HG02642 (cell line): ENCODE results near the gene UXS1.
"Not testable (repeated sequence)": the region's sequence is repeated elsewhere in the genome, so short reads cannot be mapped to it uniquely, and the experiment has no call there.

Source experiments
- ATAC-seq: cut with Tn5 transposase; IDR thresholded peaks from one replicate; pipeline ENCODE4 v1.9.1; 2021; ENCODE audit warnings: mild to moderate bottlenecking; ENCODE audit not compliant: unreplicated experiment, poor library complexity

The UXS1 gene

DNA sequence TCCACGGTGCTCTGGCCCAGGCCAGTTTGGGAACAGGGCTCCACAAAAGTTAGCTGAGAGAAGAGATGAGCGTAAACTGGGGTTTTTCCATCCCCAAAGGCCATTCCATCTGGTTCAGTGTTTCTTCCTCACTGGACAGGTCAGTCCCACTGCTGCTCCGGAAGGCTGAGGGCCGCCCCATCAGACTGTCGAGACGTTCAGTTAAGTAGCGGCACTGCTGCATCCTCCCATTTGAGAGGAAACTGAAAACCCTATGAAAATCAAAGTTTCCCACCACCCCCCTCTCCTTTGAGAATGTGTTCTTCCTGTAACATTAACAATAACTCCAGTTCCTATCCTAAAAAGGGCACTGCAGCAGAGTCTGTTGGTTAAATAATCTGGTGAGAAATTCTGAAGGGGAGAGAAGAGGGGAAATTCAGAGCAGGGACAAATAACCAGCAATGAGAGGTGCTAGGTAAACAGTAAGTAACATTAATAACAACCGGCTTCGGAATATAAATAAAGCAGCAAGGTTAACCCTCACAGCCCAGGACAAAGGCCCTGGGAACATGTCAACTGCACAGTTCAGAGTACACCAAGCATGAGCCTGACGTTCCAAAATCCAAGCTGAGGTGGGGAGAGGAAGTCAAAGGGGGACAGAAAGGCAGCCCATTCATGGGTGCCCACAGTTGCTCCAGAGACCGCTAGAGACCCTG, 55.4 kb downstream of the UXS1 start:
- no peak for ATAC-seq

- ATAC-seq: no peak
These were observed 56.2 kb downstream of the UXS1 start for GRCh38 chr2:106137731-106138521.

DNA sequence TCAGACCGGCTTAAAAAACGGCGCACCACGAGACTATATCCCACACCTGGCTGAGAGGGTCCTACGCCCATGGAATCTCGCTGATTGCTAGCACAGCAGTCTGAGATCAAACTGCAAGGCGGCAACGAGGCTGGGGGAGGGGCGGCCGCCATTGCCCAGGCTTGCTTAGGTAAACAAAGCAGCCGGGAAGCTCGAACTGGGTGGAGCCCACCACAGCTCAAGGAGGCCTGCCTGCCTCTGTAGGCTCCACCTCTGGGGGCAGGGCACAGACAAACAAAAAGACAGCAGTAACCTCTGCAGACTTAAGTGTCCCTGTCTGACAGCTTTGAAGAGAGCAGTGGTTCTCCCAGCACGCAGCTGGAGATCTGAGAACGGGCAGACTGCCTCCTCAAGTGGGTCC, 62.9 kb downstream of the UXS1 start:
- not testable (repeated sequence) for ATAC-seq

GRCh38 chr2:106130251-106130998, 63.7 kb downstream of the UXS1 start:
- ATAC-seq: no peak

GRCh38 chr2:106129592-106129991, 64.5 kb downstream of the UXS1 start:
- ATAC-seq: no peak

GRCh38 chr2:106129150-106129549, 65.0 kb downstream of the UXS1 start:
- no peak for ATAC-seq

DNA sequence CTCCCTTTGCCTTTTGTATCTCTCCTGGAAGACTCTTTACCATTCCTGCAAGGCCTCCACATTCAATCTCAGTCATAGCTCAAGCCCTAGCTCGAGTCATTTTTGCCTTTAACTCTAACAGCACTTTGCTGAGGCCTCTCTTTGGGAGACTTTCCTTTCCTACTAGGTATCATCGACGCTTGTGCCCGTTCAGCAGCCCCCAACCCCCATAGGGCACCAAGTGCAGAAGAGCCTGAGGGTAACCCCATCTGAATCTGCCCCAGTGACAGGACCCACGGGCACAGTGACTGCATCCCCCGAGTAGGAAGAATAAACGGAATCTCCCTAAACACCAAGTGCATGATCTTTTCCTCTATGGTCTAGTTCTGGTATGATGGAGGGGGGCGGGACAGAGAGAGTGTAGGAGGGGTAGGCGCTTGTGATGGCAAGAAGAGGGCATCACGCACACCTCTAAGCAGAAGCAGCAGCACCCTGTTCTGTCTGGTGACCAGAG, 66.3 kb downstream of the UXS1 start:
- ATAC-seq: no peak

- ATAC-seq: no peak
These were observed 66.8 kb downstream of the UXS1 start for GRCh38 chr2:106127282-106127771.

GRCh38 chr2:106126705-106127281, 67.3 kb downstream of the UXS1 start:
- no peak for ATAC-seq

DNA sequence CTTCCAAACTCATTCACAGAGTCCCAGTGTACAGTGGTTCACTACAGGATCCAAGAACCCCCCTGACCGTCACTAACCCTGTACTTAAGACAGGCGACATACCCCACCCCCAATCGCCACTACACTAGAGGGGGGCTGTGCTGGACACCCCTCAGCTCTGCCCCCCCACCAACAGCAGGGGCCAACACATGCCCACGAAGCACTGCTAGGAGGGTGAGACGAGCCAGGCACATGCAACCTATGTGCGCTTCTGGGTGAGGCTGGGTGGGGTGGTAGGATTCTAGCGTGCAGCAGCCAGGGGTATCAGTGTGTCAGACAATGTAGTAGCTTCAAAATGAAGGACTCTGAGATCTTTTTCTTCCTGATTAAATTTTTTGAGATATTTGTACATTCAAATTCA, 67.8 kb downstream of the UXS1 start:
- no peak for ATAC-seq

GRCh38 chr2:106124905-106125549, 69.1 kb downstream of the UXS1 start:
- ATAC-seq: no peak

DNA sequence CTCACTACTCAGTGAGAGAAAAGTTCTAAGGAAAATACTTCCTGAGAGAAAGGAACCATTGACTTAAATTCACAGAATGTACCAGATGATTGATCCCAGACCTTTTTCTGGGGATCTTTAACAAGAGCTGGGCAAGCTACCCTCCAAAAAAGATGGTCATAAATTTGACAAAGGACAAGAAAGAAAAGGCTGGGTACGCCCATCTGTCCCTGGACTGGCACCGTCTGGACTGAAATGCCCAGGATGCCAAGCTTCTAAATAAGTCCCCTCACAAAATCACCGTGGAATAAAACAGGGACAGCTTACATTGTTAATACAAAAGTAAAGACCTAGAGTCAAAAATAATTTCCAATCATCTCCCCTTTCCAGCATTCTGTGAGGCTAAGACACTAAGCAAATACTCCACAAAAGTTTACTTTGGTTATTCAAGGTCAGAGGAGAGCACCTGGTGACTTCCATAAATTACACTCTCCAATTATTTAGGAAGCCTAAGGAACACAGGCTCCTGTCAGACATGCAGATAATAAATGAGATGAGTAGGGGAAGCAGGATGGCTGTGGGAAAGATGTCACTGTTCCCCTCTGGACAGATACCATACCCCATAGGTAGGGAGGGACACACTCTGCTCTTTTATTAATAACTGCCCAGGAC, 69.9 kb downstream of the UXS1 start:
- no peak for ATAC-seq

- no peak for ATAC-seq
These were observed 71.9 kb downstream of the UXS1 start for GRCh38 chr2:106122157-106122556.

DNA sequence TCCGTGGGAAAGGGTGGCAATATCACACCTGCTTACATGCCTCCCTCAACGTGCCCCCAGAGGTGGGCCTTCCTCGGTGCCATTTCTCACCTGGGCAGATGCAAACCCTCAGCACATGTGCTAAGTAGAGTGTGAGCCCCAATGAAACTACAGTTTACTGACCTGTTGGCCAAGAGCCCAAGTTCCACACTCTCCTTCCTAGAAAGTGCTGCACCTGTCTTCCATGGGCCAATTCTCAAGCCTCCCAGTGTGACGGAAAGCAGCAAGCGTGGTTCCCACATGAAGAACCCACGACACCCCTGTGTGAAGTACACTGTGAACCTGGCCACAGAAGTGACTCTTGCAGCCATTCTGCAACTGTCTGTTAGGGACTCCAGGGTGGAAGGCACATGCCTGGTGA, 73.7 kb downstream of the UXS1 start:
- no peak for ATAC-seq

DNA sequence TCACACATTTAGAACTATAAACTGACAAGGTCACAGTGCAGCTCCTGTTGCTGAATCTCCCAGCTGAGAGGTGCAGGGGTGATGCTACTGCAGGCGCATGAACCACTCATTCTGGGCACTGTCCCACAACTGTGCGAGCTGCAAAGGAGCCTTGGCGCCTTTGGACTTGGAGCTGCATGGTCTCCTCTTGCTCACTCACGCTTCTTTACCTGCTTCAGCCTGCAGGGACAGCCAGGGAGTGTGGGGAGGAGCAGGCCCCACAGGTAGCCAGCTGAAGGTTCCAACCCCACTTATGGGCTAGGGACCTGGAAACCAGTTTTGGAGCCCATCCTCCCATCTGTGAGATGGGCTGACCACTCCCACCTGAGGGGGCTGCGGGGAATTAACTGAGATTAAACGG, 75.0 kb downstream of the UXS1 start:
- no peak for ATAC-seq

DNA sequence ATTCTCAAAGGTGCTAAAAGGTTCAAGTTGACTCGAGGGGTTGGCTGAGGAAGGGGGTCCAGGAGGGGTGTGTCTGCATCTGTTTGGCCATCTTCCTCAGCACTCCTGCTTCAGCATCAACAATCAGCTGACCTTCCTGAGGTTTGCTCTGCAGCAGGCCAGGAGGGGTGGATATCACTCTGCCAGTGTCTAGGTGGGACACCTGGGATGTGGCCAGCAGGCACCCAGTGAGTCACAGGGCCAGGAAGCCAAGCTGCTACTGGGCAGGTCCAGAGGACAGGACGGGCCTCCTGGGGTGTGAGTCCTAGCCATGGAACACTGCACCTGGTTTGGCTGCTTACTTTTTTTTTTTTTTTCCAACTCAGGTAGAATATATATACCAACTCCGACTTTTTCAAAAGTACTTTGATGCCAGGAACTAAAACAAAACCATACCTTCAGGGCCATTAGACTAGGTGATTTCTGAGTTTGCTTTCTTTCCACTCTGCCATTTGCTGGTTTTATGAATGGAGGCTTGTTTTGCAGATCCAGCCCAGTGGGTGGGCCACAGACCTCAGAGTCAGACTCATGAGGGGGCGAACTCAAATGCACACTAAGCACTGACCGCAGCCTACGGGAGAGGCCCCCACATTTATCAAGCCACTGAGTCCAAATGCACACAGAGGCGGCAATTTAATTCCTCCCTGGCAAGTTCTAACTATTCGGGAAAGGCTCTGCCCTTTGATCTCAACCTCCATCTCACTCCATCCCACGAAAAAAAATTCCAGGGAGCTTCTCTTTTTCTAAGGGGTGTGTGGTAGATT, 76.0 kb downstream of the UXS1 start:
- ATAC-seq: no peak

GRCh38 chr2:106117347-106117746, 76.8 kb downstream of the UXS1 start:
- no peak for ATAC-seq

GRCh38 chr2:106116248-106116647, 77.9 kb downstream of the UXS1 start:
- no peak for ATAC-seq

DNA sequence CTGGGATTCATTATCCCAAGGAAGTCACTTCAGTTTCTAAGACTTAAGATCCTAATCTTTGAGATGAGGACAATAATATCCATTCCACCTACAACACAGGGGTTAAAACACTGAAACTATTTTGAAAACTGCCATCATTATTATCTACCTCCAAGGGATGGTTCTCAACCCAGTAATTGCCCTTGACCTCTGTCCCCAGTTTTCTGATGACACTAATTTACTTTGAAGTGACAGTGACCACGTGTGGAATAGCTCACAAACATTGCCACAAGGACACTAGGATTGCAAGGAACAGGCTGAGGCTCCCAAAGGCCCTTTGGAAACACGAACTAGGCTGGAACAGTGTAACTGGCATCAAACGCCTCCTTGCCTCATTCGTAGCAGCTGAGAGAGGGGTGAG, 78.4 kb downstream of the UXS1 start:
- no peak for ATAC-seq
